H1 (cell line): Measurements from ENCODE around the gene CELF4. TPM values are rescaled to one million over a fixed set of nuclear protein-coding genes. Genes with fewer than 3 reads are reported as not detected.

ENCODE experiments used
- CTCF ChIA-PET: fragments of 300-600 bp; sonication (Branson Sonifier 250); formaldehyde crosslinking; loops from one replicate; lab custom pipeline; 2021; ENCODE audit not compliant: partially characterized antibody; lab: Charles Lee
- POLR2A ChIA-PET: fragments of 300-600 bp; sonication (Branson Sonifier 250); formaldehyde crosslinking; loops from one replicate; lab custom pipeline; 2021; ENCODE audit warnings: inconsistent platforms; ENCODE audit not compliant: partially characterized antibody; lab: Charles Lee
- DNase-seq, 2 experiments: peaks; one replicate each; pipeline versions ENCODE4 v3.0.0 to v3.0.0-alpha.2; 2010 to 2022; ENCODE audit warnings: low spot score in 2 of 2, low read depth in 1 of 2, mixed read lengths in 1 of 2
- FAIRE-seq: peaks from 2 replicates; lab custom pipeline; 2011; peaks lifted over from hg19 to GRCh38; lab: Jason Lieb, UNC
- H2AFZ ChIP-seq: 2 replicates; pipeline ENCODE4 v1.8.1; 2012; ENCODE audit warnings: low read length, inconsistent platforms
- H2AK5ac ChIP-seq: 2 replicates; pipeline ENCODE4 v1.6.1; 2013; ENCODE audit warnings: low read depth, low read length
- H2BK120ac ChIP-seq: replicated peaks from 2 replicates; pipeline ENCODE3; 2013; ENCODE audit warnings: low read depth, low read length, inconsistent platforms
- H2BK12ac ChIP-seq: 2 replicates; pipeline ENCODE4 v1.6.1; 2013; ENCODE audit warnings: low read depth, low read length
- H2BK15ac ChIP-seq: 2 replicates; pipeline ENCODE4 v1.6.1; 2013; ENCODE audit warnings: low read length
- H2BK20ac ChIP-seq: 2 replicates; pipeline ENCODE4 v1.6.1; 2013; ENCODE audit warnings: low read length
- H2BK5ac ChIP-seq: 2 replicates; pipeline ENCODE4 v1.6.1; 2013; ENCODE audit warnings: low read depth, low read length
- H3K14ac ChIP-seq: 2 replicates; pipeline ENCODE4 v1.6.1; 2013; ENCODE audit warnings: inconsistent platforms; ENCODE audit not compliant: insufficient read length
- H3K18ac ChIP-seq: 2 replicates; pipeline ENCODE4 v1.6.1; 2013; ENCODE audit warnings: low read length; ENCODE audit errors: extremely low read depth
- H3K23ac ChIP-seq: 2 replicates; pipeline ENCODE4 v1.6.1; 2013; ENCODE audit warnings: inconsistent platforms; ENCODE audit not compliant: insufficient read length
- H3K23me2 ChIP-seq: 2 replicates; pipeline ENCODE4 v1.6.1; 2013; ENCODE audit warnings: low read depth, low read length
- H3K27ac ChIP-seq: 2 replicates; pipeline ENCODE4 v1.6.1; 2011; ENCODE audit warnings: low read depth, low read length, inconsistent platforms
- H3K27me3 ChIP-seq, 4 experiments: replicated peaks in 1 of 4; 1 replicate in 1 of 4; 2 replicates in 3 of 4; pipeline versions ENCODE4 v1.6.1 to v1.8.1; 2011 to 2013; ENCODE audit warnings: low read length in 3 of 4, mild to moderate bottlenecking in 3 of 4, inconsistent platforms in 2 of 4, mixed read lengths in 2 of 4, moderate library complexity in 1 of 4; ENCODE audit not compliant: control insufficient read depth in 3 of 4, insufficient read depth in 3 of 4; ENCODE audit errors: extremely low read depth in 1 of 4
- H3K36me3 ChIP-seq, 4 experiments: 2 replicates each; pipeline versions ENCODE4 v1.6.1 to v1.8.1; 2011 to 2013; ENCODE audit warnings: mild to moderate bottlenecking in 4 of 4, low read length in 3 of 4, moderate library complexity in 2 of 4, control low read depth in 1 of 4, inconsistent platforms in 1 of 4; ENCODE audit not compliant: insufficient read depth in 4 of 4, control insufficient read depth in 2 of 4
- H3K4ac ChIP-seq: replicated peaks from 2 replicates; pipeline ENCODE3; 2013; ENCODE audit warnings: low read length, low read depth, mixed read lengths, inconsistent platforms; ENCODE audit not compliant: insufficient read length
- H3K4me1 ChIP-seq, 4 experiments: replicated peaks in 1 of 4; 1 replicate in 1 of 4; 2 replicates in 3 of 4; pipeline versions ENCODE4 v1.6.1 to v1.8.1; 2011 to 2013; ENCODE audit warnings: low read length in 3 of 4, inconsistent platforms in 2 of 4, mixed read lengths in 1 of 4; ENCODE audit not compliant: insufficient read depth in 4 of 4, control insufficient read depth in 3 of 4
- H3K4me2 ChIP-seq, 2 experiments: 2 replicates each; pipeline versions ENCODE4 v1.6.1 to v1.8.1; 2011 to 2013; ENCODE audit warnings: low read depth in 2 of 2, low read length in 2 of 2, control low read depth in 1 of 2, inconsistent platforms in 1 of 2, mild to moderate bottlenecking in 1 of 2; ENCODE audit not compliant: insufficient read depth in 1 of 2
- H3K4me3 ChIP-seq, 4 experiments: fragments of 200-600, 300-600 bp in 1 of 4; sonication (generic), shearing (Covaris generic), sonication (Bioruptor Twin) in 1 of 4; 2 replicates each; pipeline versions ENCODE4 v1.5.1 to v1.8.1; 2011 to 2016; ENCODE audit warnings: low read length in 4 of 4, low read depth in 3 of 4, control low read depth in 2 of 4, inconsistent platforms in 2 of 4, mild to moderate bottlenecking in 2 of 4, mixed read lengths in 1 of 4, moderate library complexity in 1 of 4; ENCODE audit not compliant: insufficient read depth in 2 of 4; ENCODE audit errors: extremely low read depth in 1 of 4
- H3K56ac ChIP-seq: replicated peaks from 2 replicates; pipeline ENCODE3; 2013; ENCODE audit warnings: low read depth, mild to moderate bottlenecking, mixed read lengths, low read length, inconsistent platforms; ENCODE audit not compliant: insufficient read length
- H3K79me1 ChIP-seq: 2 replicates; pipeline ENCODE4 v1.6.1; 2013; ENCODE audit warnings: low read depth, low read length, control low read depth
- H3K79me2 ChIP-seq, 2 experiments: 2 replicates each; pipeline versions ENCODE4 v1.6.1 to v1.8.1; 2012 to 2013; ENCODE audit warnings: low read length in 2 of 2, mild to moderate bottlenecking in 2 of 2, inconsistent platforms in 1 of 2; ENCODE audit not compliant: insufficient read depth in 2 of 2, control insufficient read depth in 1 of 2
- H3K9ac ChIP-seq, 4 experiments: replicated peaks in 1 of 4; 1 replicate in 1 of 4; 2 replicates in 3 of 4; pipeline versions ENCODE4 v1.6.1 to v1.8.1; 2011 to 2013; ENCODE audit warnings: low read depth in 3 of 4, low read length in 3 of 4, control low read depth in 2 of 4, mild to moderate bottlenecking in 2 of 4, moderate library complexity in 2 of 4, inconsistent platforms in 1 of 4; ENCODE audit errors: extremely low read depth in 1 of 4
- H3K9me3 ChIP-seq, 2 experiments: 2 replicates each; pipeline versions ENCODE4 v1.6.1 to v1.8.1; 2012 to 2013; ENCODE audit warnings: mild to moderate bottlenecking in 2 of 2, moderate library complexity in 2 of 2, control low read depth in 1 of 2, inconsistent platforms in 1 of 2, low read depth in 1 of 2, low read length in 1 of 2, mixed read lengths in 1 of 2; ENCODE audit not compliant: insufficient read depth in 2 of 2
- H4K20me1 ChIP-seq, 2 experiments: replicated peaks in 1 of 2; 2 replicates each; pipeline versions ENCODE3 to v1.8.1; 2011 to 2013; ENCODE audit warnings: inconsistent platforms in 2 of 2, low read length in 2 of 2, mild to moderate bottlenecking in 1 of 2; ENCODE audit not compliant: insufficient read depth in 2 of 2, control insufficient read depth in 1 of 2
- H4K5ac ChIP-seq: 2 replicates; pipeline ENCODE4 v1.6.1; 2013; ENCODE audit warnings: low read length, low read depth, mixed read lengths, inconsistent platforms; ENCODE audit not compliant: insufficient read length
- H4K8ac ChIP-seq: 2 replicates; pipeline ENCODE4 v1.8.0; 2013; ENCODE audit warnings: mild to moderate bottlenecking, moderate library complexity, low read length, inconsistent platforms; ENCODE audit not compliant: insufficient read depth; ENCODE audit errors: extremely low read depth
- H4K91ac ChIP-seq: replicated peaks from 2 replicates; pipeline ENCODE3; 2013; ENCODE audit warnings: low read length, mixed read lengths, inconsistent platforms; ENCODE audit not compliant: insufficient read length
- NRF1 ChIP-seq: IDR thresholded peaks from 2 replicates; pipeline ENCODE4 v1.6.1; 2011; ENCODE audit warnings: mild to moderate bottlenecking, low read depth, low read length, improper control_type of control experiment
- POLR2A ChIP-seq, 2 experiments: IDR thresholded peaks; 1 replicate in 1 of 2; 2 replicates in 1 of 2; pipeline ENCODE4 v1.6.1; 2011; ENCODE audit warnings: low read depth in 2 of 2, low read length in 2 of 2, mild to moderate bottlenecking in 2 of 2; ENCODE audit errors: control extremely low read depth in 1 of 2
- WGBS, 2 experiments: shearing (Covaris generic) in 1 of 2; methylation state at CpG; one replicate each; pipeline versions ENCODE4 v1.1.6 to v1.1.7; 2013 to 2015; ENCODE audit warnings: low lambda C conversion rate in 2 of 2, mixed read lengths in 2 of 2, inconsistent platforms in 1 of 2, low coverage in 1 of 2, missing lambda C conversion rate in 1 of 2; ENCODE audit not compliant: insufficient replicate concordance in 2 of 2, insufficient coverage in 1 of 2, insufficient read length in 1 of 2; ENCODE audit errors: extremely low coverage in 1 of 2, missing lambda C conversion rate in 1 of 2; 5-methylcytosine and 5-hydroxymethylcytosine counted together
- polyA plus RNA-seq, 7 experiments: library from polyadenylated mRNA; depleted of rRNA in 3 of 7; stranded (reverse) in 5 of 7; unstranded in 2 of 7; fragments of >200 nt in 5 of 7; fragments of 200-250 nt in 2 of 7; gene quantifications; 1 replicate in 5 of 7; 2 replicates in 1 of 7; 4 replicates in 1 of 7; pipeline versions ENCODE4 v1.2.1 to v1.2.3, GENCODE V29; 2011 to 2013; ENCODE audit warnings: missing spikeins in 2 of 7, mixed read lengths in 2 of 7
- total RNA-seq: library from RNA; stranded (reverse); fragmentation: NEBNext Ultra II Directional; extraction: Animal tissue kit (Norgen Biotek cat#: 25700); gene quantifications from 2 replicates; pipeline ENCODE4 v1.2.1, GENCODE V29; 2021

Gene CELF4
- total and polyA plus RNA-seq, 2 of the 8 experiments (the other 6 are each of a cell fraction or from before 2014, with no cell fraction given): 1.6 to 3.4 TPM

DNA sequence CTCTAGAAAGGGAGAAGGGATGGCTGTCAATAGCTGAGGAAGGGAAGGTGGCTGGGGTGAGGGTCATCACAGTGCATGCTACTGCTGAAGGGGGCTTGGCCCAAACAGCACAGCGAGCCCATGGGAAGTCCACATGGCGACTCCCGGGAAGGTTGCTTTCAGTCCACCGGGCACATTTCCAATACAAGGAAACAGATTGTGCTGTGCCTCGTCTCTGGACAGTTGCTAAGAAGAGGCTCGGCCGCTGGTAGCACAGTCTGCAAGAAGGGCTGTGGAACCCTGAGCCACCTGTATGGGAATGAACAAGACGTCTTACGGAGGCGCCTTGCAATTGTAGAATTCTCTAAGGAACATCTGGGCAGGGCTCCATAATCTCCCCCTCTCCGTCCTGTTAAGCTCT is 123.1 kb downstream of the CELF4 start:
- no peak overlapping the region for H3K4me2 ChIP-seq
- H4K5ac ChIP-seq: no peak overlapping the region
- no peak overlapping the region for H2BK5ac ChIP-seq
- no peak overlapping the region for H3K14ac ChIP-seq
- no peaks in the 10 kb centered on the region; the same call in 1 of the 2 replicates for H3K23me2 ChIP-seq
- H3K18ac ChIP-seq: 0 out of 2 replicates have a peak overlapping the region, but pooled peaks have one; percentile 43
- H3K36me3 ChIP-seq: no peaks in the 10 kb centered on the region
- no peaks in the 10 kb centered on the region for H3K79me1 ChIP-seq
- H3K9me3 ChIP-seq: no peaks in the 10 kb centered on the region
- H3K4me3 ChIP-seq: no peak overlapping the region
- no peak overlapping the region for H3K27ac ChIP-seq
- H4K91ac ChIP-seq: no peak overlapping the region
- H3K27me3 ChIP-seq: no peaks in the 10 kb centered on the region; a peak in 1 of 7 replicates
- no peak overlapping the region for H2BK120ac ChIP-seq
- H2BK20ac ChIP-seq: no peak overlapping the region
- no peak overlapping the region for H4K8ac ChIP-seq
- H2BK15ac ChIP-seq: no peak overlapping the region
- CTCF ChIA-PET: interaction anchor here (0.7 to 13.4 kb wide), 16 partner anchors 10 to 332 kb away, joined by 3 to 144 read pairs (median 16); no protein-coding TSS in a partner anchor
- H3K56ac ChIP-seq: no peak overlapping the region
- H2AK5ac ChIP-seq: no peak overlapping the region
- POLR2A ChIA-PET: no interaction called here
- FAIRE-seq: no peak
- no peak overlapping the region for H3K23ac ChIP-seq
- WGBS, 2 experiments: 83% methylated on average over 11 of the region's 11 CpGs; no CpG with 5 or more reads in 1 of the 2 experiments
- DNase-seq: no peak
- peaks cover 0 to 13% (median 7%) of the 10 kb centered on the region in 4 experiments; a peak in 5 of 7 replicates for H3K4me1 ChIP-seq
- H2AFZ ChIP-seq: no peak overlapping the region
- TF ChIP-seq POLR2A (IDR thresholded peaks at IDR 0.05; ENCODE audit: control extremely low read depth in 1 of 2, low read depth in 2 of 2, low read length in 2 of 2): no peak
- TF ChIP-seq NRF1: no peak
- TF ChIP-seq, all 59 proteins: peak for 0
- Histone ChIP-seq H4K20me1 (no peaks in the 10 kb centered on the region), H3K4ac (no peak overlapping the region), H3K9ac (no peak overlapping the region), H2BK12ac (no peak overlapping the region), H3K79me2 (no peaks in the 10 kb centered on the region)
